Uterus (tissue), 4 donors: ENCODE measurements around the gene FAM13B. TPM values are rescaled to one million over a fixed set of nuclear protein-coding genes. Genes with fewer than 3 reads are reported as not detected.

Experiments used
- DNase-seq, 2 donors: peaks; one replicate each; pipeline ENCODE4 v3.0.0-alpha.2; 2019 to 2020
- H3K27ac ChIP-seq, 2 donors: fragments of 200-600 bp; sonication (generic); 1 replicate in 1 of 2; 2 replicates in 1 of 2; pipeline ENCODE4 v1.5.1; 2016 to 2018
- H3K27me3 ChIP-seq, 2 donors: fragments of 200-600 bp; sonication (generic); one replicate each; pipeline ENCODE4 v1.5.1; 2018 to 2019; ENCODE audit warnings: control low read depth in 1 of 2
- H3K36me3 ChIP-seq, 2 donors: fragments of 200-600 bp; sonication (generic); one replicate each; pipeline ENCODE4 v1.5.1; 2019; ENCODE audit warnings: control low read depth in 1 of 2
- H3K4me1 ChIP-seq, 2 donors: fragments of 200-600 bp; sonication (generic); one replicate each; pipeline ENCODE4 v1.5.1; 2018 to 2019; ENCODE audit warnings: control low read depth in 1 of 2
- H3K4me3 ChIP-seq, 2 donors: fragments of 200-600 bp; sonication (generic); 1 replicate in 1 of 2; 2 replicates in 1 of 2; pipeline ENCODE4 v1.5.1; 2018 to 2019; ENCODE audit warnings: mild to moderate bottlenecking in 1 of 2
- H3K9me3 ChIP-seq, 2 donors: fragments of 200-600 bp; sonication (generic); one replicate each; pipeline ENCODE4 v1.5.1; 2019; ENCODE audit warnings: control low read depth in 1 of 2
- POLR2A ChIP-seq, 2 donors: fragments of 450-650 bp; IDR thresholded peaks; one replicate each; pipeline ENCODE4 v1.6.1; 2016; ENCODE audit warnings: antibody characterized with exemption in 2 of 2, mild to moderate bottlenecking in 1 of 2, moderate library complexity in 1 of 2
- intact Hi-C: fragments of 100-400 bp; cut with DNase I; formaldehyde crosslinking; loops from one replicate; pipeline ENCODE4 v1.15.1; 2023; ENCODE audit warnings: low total_unique reads
- total RNA-seq, 4 donors: library from RNA; depleted of rRNA in 3 of 4; stranded (reverse); fragments of >200 nt in 3 of 4; gene quantifications; one replicate each; pipeline versions ENCODE4 v1.1.0 to v1.2.4, GENCODE V29; 2014 to 2023
- TF ChIP-seq, protein P1 (sequence below), 4 experiments: fragments of 200-600 bp in 2 of 4; fragments of 450-650 bp in 2 of 4; sonication (generic) in 2 of 4; IDR thresholded peaks; one replicate each; pipeline ENCODE4 v1.5.1; 2016 to 2019; ENCODE audit warnings: antibody characterized with exemption in 4 of 4, mild to moderate bottlenecking in 2 of 4, moderate library complexity in 1 of 4
- donor health status: DM: yes; HTN: yes; CAD: no.

FAM13B gene
- total RNA-seq, 4 donors from 2014 or later, result 40.6 to 104 (median 58.1) TPM

- DNase-seq, result no peak
- H3K27me3 ChIP-seq, result no peaks in the 10 kb centered on the region
- H3K4me3 ChIP-seq, result no peak overlapping the region
- H3K36me3 ChIP-seq, result no peaks in the 10 kb centered on the region
- no peaks in the 10 kb centered on the region for H3K9me3 ChIP-seq
- no peak for TF ChIP-seq POLR2A (IDR thresholded peaks at IDR 0.05)
- TF ChIP-seq, protein P1, sequence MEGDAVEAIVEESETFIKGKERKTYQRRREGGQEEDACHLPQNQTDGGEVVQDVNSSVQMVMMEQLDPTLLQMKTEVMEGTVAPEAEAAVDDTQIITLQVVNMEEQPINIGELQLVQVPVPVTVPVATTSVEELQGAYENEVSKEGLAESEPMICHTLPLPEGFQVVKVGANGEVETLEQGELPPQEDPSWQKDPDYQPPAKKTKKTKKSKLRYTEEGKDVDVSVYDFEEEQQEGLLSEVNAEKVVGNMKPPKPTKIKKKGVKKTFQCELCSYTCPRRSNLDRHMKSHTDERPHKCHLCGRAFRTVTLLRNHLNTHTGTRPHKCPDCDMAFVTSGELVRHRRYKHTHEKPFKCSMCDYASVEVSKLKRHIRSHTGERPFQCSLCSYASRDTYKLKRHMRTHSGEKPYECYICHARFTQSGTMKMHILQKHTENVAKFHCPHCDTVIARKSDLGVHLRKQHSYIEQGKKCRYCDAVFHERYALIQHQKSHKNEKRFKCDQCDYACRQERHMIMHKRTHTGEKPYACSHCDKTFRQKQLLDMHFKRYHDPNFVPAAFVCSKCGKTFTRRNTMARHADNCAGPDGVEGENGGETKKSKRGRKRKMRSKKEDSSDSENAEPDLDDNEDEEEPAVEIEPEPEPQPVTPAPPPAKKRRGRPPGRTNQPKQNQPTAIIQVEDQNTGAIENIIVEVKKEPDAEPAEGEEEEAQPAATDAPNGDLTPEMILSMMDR (IDR thresholded peaks at IDR 0.05), result no peak
- intact Hi-C loops, result no loop called here
- no peaks in the 10 kb centered on the region for H3K4me1 ChIP-seq
- H3K27ac ChIP-seq, result no peak overlapping the region
Observed at GRCh38 chr5:138011991-138012390, 20.9 kb downstream of the FAM13B start.

- no peaks in the 10 kb centered on the region for H3K36me3 ChIP-seq
- DNase-seq, result peak in 1 of 2 donors; percentile 20
- no peak overlapping the region for H3K4me3 ChIP-seq
- H3K9me3 ChIP-seq, result no peaks in the 10 kb centered on the region
- no peaks in the 10 kb centered on the region for H3K27me3 ChIP-seq
- intact Hi-C loops, result no loop called here
- no peak for TF ChIP-seq POLR2A (IDR thresholded peaks at IDR 0.05)
- TF ChIP-seq, protein P1 (IDR thresholded peaks at IDR 0.05), result no peak
- no peaks in the 10 kb centered on the region for H3K4me1 ChIP-seq
- peak overlapping the region; percentile 55 to 73 for H3K27ac ChIP-seq
Observed at GRCh38 chr5:138000102-138000723, 32.7 kb downstream of the FAM13B start.

- Histone ChIP-seq H3K4me3 (no peak overlapping the region), H3K36me3 (no peaks in the 10 kb centered on the region), H3K27me3 (no peaks in the 10 kb centered on the region), H3K9me3 (no peaks in the 10 kb centered on the region), H3K27ac (no peak overlapping the region), H3K4me1 (no peaks in the 10 kb centered on the region)
- no peak for TF ChIP-seq POLR2A (IDR thresholded peaks at IDR 0.05)
- TF ChIP-seq, protein P1 (IDR thresholded peaks at IDR 0.05), result no peak
- DNase-seq, result no peak
- intact Hi-C loops, result no loop called here
Observed at GRCh38 chr5:137997726-137998213, 35.1 kb downstream of the FAM13B start.

DNA sequence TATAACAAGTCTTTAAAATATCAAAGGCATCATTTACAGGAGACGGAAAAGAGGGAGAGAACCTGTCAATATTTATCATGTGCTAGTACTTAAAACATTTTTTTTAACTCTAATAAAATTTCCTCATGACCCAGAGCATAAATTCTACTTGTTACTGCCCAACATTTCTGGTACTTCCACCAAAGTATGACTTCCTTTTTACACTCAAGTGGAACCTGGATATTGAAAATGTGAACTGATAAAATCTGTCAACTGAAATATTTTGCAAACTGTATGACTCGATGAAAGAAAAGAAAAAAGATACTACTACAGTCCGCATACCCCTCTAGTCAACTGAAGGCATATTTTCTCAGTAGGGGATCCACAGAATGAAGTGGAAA lies 37.1 kb downstream of the FAM13B start:
- intact Hi-C loops, result no loop called here
- H3K4me1 ChIP-seq, result no peaks in the 10 kb centered on the region

DNA sequence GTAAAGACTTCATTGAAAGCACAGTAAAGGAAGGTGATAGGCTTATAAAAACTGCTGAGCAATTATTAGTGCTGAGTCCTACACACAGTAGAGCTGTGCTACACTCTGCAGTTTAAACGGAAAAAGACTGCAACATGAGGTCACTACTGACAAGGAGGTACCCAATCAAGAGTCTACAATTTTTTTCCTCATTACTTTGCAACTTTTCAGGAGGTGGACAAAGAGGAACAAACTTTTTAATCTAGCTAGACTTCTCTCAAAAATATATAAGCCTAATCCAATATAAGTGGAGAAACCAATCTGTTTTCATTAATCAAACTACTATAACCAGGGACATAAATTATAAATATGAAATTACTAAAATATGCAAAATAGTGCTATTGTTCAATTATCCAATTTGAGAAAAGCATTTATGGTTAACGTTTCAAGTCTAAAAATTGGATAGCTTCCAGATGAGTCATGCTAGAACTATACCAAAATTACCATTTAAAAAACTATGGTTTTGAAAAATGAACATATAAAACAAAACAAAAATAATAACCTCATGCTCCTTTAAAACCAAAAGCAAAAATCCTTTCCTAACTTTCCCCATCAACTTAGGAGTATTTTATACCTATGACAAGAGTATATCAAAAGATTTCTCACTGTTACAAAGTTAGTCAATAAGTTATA lies 37.7 kb downstream of the FAM13B start:
- H3K27me3 ChIP-seq, result no peaks in the 10 kb centered on the region
- H3K9me3 ChIP-seq, result no peaks in the 10 kb centered on the region
- no peaks in the 10 kb centered on the region for H3K36me3 ChIP-seq
- H3K4me1 ChIP-seq, result no peaks in the 10 kb centered on the region
- no peak overlapping the region for H3K4me3 ChIP-seq
- intact Hi-C loops, result no loop called here
- TF ChIP-seq POLR2A (IDR thresholded peaks at IDR 0.05), result no peak
- TF ChIP-seq, protein P1 (IDR thresholded peaks at IDR 0.05), result no peak
- H3K27ac ChIP-seq, result no peak overlapping the region
- no peak for DNase-seq

More for the DNA sequence above, 37.1 kb downstream of the FAM13B start:
- no peak overlapping the region for H3K4me3 ChIP-seq
- no peaks in the 10 kb centered on the region for H3K27me3 ChIP-seq
- DNase-seq, result no peak
- no peaks in the 10 kb centered on the region for H3K36me3 ChIP-seq
- no peak overlapping the region for H3K27ac ChIP-seq
- no peak for TF ChIP-seq POLR2A (IDR thresholded peaks at IDR 0.05)
- TF ChIP-seq, protein P1 (IDR thresholded peaks at IDR 0.05), result no peak
- H3K9me3 ChIP-seq, result no peaks in the 10 kb centered on the region
